ENCODE data around the gene KCNC2. TPM values are rescaled to one million over a fixed set of nuclear protein-coding genes. Genes with fewer than 3 reads are reported as not detected.

The KCNC2 gene
- total and polyA plus RNA-seq, 4 donors: 3.2 to 23.2 (median 14.6) TPM

- no peaks in the 10 kb centered on the region for H3K9me3 ChIP-seq (ENCODE audit: control insufficient read depth, insufficient read depth, low read length)
- H3K27ac ChIP-seq (ENCODE audit: low read depth, low read length): no peak overlapping the region
- peak in 3 of 6 donors; percentile 20 to 81 (median 51) for DNase-seq (ENCODE audit: low read depth in 4 of 6, low spot score in 6 of 6)
- no peaks in the 10 kb centered on the region for H3K27me3 ChIP-seq (ENCODE audit: control insufficient read depth, insufficient read depth, low read length)
- no peaks in the 10 kb centered on the region for H3K4me1 ChIP-seq (ENCODE audit: control insufficient read depth, insufficient read depth, low read length)
- no CpG with 5 or more reads among the region's 1 CpG for WGBS (ENCODE audit: insufficient coverage)
- H3K36me3 ChIP-seq (ENCODE audit: control insufficient read depth, insufficient read depth, low read length): no peaks in the 10 kb centered on the region
- no peak overlapping the region for H3K4me3 ChIP-seq (ENCODE audit: low read depth, low read length)
Measured at GRCh38 chr12:75135026-75135425, 74.6 kb downstream of the KCNC2 start.

GRCh38 chr12:75130811-75131210, 78.8 kb downstream of the KCNC2 start:
- Histone ChIP-seq H3K36me3 (ENCODE audit: control insufficient read depth, insufficient read depth, low read length) (no peaks in the 10 kb centered on the region), H3K27ac (ENCODE audit: low read depth, low read length) (no peak overlapping the region), H3K27me3 (ENCODE audit: control insufficient read depth, insufficient read depth, low read length) (no peaks in the 10 kb centered on the region), H3K4me3 (ENCODE audit: low read depth, low read length) (no peak overlapping the region), H3K4me1 (ENCODE audit: control insufficient read depth, insufficient read depth, low read length) (no peaks in the 10 kb centered on the region), H3K9me3 (ENCODE audit: control insufficient read depth, insufficient read depth, low read length) (no peaks in the 10 kb centered on the region)
- peak in 2 of 6 donors; percentile 37 to 63 for DNase-seq (ENCODE audit: low read depth in 4 of 6, low spot score in 6 of 6)
- no CpG with 5 or more reads among the region's 3 CpGs for WGBS (ENCODE audit: insufficient coverage)

- Histone ChIP-seq H3K4me3 (ENCODE audit: low read depth, low read length) (no peak overlapping the region), H3K27me3 (ENCODE audit: control insufficient read depth, insufficient read depth, low read length) (no peaks in the 10 kb centered on the region), H3K36me3 (ENCODE audit: control insufficient read depth, insufficient read depth, low read length) (no peaks in the 10 kb centered on the region), H3K4me1 (ENCODE audit: control insufficient read depth, insufficient read depth, low read length) (no peaks in the 10 kb centered on the region), H3K27ac (ENCODE audit: low read depth, low read length) (no peak overlapping the region), H3K9me3 (ENCODE audit: control insufficient read depth, insufficient read depth, low read length) (no peaks in the 10 kb centered on the region)
- no CpG with 5 or more reads among the region's 2 CpGs for WGBS (ENCODE audit: insufficient coverage)
- no peak for DNase-seq (ENCODE audit: low read depth in 4 of 6, low spot score in 6 of 6)
Measured at GRCh38 chr12:75129275-75129674, 80.4 kb downstream of the KCNC2 start.

GRCh38 chr12:75121036-75121705, 88.5 kb downstream of the KCNC2 start:
- WGBS (ENCODE audit: insufficient coverage): 25% methylated on average over 1 of the region's 2 CpGs
- no peaks in the 10 kb centered on the region for H3K36me3 ChIP-seq (ENCODE audit: control insufficient read depth, insufficient read depth, low read length)
- no peak overlapping the region for H3K4me3 ChIP-seq (ENCODE audit: low read depth, low read length)
- H3K27me3 ChIP-seq (ENCODE audit: control insufficient read depth, insufficient read depth, low read length): no peaks in the 10 kb centered on the region
- DNase-seq (ENCODE audit: low read depth in 4 of 6, low spot score in 6 of 6): peak in 1 of 6 donors; percentile 32
- no peak overlapping the region for H3K27ac ChIP-seq (ENCODE audit: low read depth, low read length)
- H3K4me1 ChIP-seq (ENCODE audit: control insufficient read depth, insufficient read depth, low read length): no peaks in the 10 kb centered on the region
- no peaks in the 10 kb centered on the region for H3K9me3 ChIP-seq (ENCODE audit: control insufficient read depth, insufficient read depth, low read length)

- no peak overlapping the region for H3K4me3 ChIP-seq (ENCODE audit: low read depth, low read length)
- no peaks in the 10 kb centered on the region for H3K4me1 ChIP-seq (ENCODE audit: control insufficient read depth, insufficient read depth, low read length)
- WGBS (ENCODE audit: insufficient coverage): 33% methylated on average over 1 of the region's 1 CpG
- no peaks in the 10 kb centered on the region for H3K27me3 ChIP-seq (ENCODE audit: control insufficient read depth, insufficient read depth, low read length)
- DNase-seq (ENCODE audit: low read depth in 4 of 6, low spot score in 6 of 6): peak in 5 of 6 donors; percentile 26 to 79 (median 44)
- no peaks in the 10 kb centered on the region for H3K36me3 ChIP-seq (ENCODE audit: control insufficient read depth, insufficient read depth, low read length)
- H3K27ac ChIP-seq (ENCODE audit: low read depth, low read length): no peak overlapping the region
- no peaks in the 10 kb centered on the region for H3K9me3 ChIP-seq (ENCODE audit: control insufficient read depth, insufficient read depth, low read length)
Measured at GRCh38 chr12:75120311-75120711, 89.3 kb downstream of the KCNC2 start.

- 28% methylated on average over 3 of the region's 5 CpGs for WGBS (ENCODE audit: insufficient coverage)
- Histone ChIP-seq H3K4me1 (ENCODE audit: control insufficient read depth, insufficient read depth, low read length) (no peaks in the 10 kb centered on the region), H3K36me3 (ENCODE audit: control insufficient read depth, insufficient read depth, low read length) (no peaks in the 10 kb centered on the region), H3K27ac (ENCODE audit: low read depth, low read length) (no peak overlapping the region), H3K9me3 (ENCODE audit: control insufficient read depth, insufficient read depth, low read length) (no peaks in the 10 kb centered on the region), H3K27me3 (ENCODE audit: control insufficient read depth, insufficient read depth, low read length) (no peaks in the 10 kb centered on the region), H3K4me3 (ENCODE audit: low read depth, low read length) (no peak overlapping the region)
- peak in 2 of 6 donors; percentile 27 to 53 for DNase-seq (ENCODE audit: low read depth in 4 of 6, low spot score in 6 of 6)
Measured at GRCh38 chr12:75116646-75117198, 92.9 kb downstream of the KCNC2 start.

GRCh38 chr12:75115748-75116147, 93.9 kb downstream of the KCNC2 start:
- DNase-seq (ENCODE audit: low read depth in 4 of 6, low spot score in 6 of 6): no peak
- H3K9me3 ChIP-seq (ENCODE audit: control insufficient read depth, insufficient read depth, low read length): no peaks in the 10 kb centered on the region
- no peaks in the 10 kb centered on the region for H3K4me1 ChIP-seq (ENCODE audit: control insufficient read depth, insufficient read depth, low read length)
- WGBS (ENCODE audit: insufficient coverage): no CpG with 5 or more reads among the region's 2 CpGs
- H3K27me3 ChIP-seq (ENCODE audit: control insufficient read depth, insufficient read depth, low read length): no peaks in the 10 kb centered on the region
- no peak overlapping the region for H3K27ac ChIP-seq (ENCODE audit: low read depth, low read length)
- H3K36me3 ChIP-seq (ENCODE audit: control insufficient read depth, insufficient read depth, low read length): no peaks in the 10 kb centered on the region
- H3K4me3 ChIP-seq (ENCODE audit: low read depth, low read length): no peak overlapping the region

- 97% methylated on average over 6 of the region's 6 CpGs for WGBS (ENCODE audit: insufficient coverage)
- DNase-seq (ENCODE audit: low read depth in 4 of 6, low spot score in 6 of 6): no peak
- Histone ChIP-seq H3K9me3 (ENCODE audit: control insufficient read depth, insufficient read depth, low read length) (no peaks in the 10 kb centered on the region), H3K27me3 (ENCODE audit: control insufficient read depth, insufficient read depth, low read length) (no peaks in the 10 kb centered on the region), H3K36me3 (ENCODE audit: control insufficient read depth, insufficient read depth, low read length) (no peaks in the 10 kb centered on the region), H3K4me3 (ENCODE audit: low read depth, low read length) (no peak overlapping the region), H3K27ac (ENCODE audit: low read depth, low read length) (no peak overlapping the region), H3K4me1 (ENCODE audit: control insufficient read depth, insufficient read depth, low read length) (no peaks in the 10 kb centered on the region)
Measured at GRCh38 chr12:75103822-75104221, 105.8 kb downstream of the KCNC2 start.

GRCh38 chr12:75101781-75102180, 107.9 kb downstream of the KCNC2 start:
- Histone ChIP-seq H3K27ac (ENCODE audit: low read depth, low read length) (no peak overlapping the region), H3K9me3 (ENCODE audit: control insufficient read depth, insufficient read depth, low read length) (no peaks in the 10 kb centered on the region), H3K36me3 (ENCODE audit: control insufficient read depth, insufficient read depth, low read length) (no peaks in the 10 kb centered on the region), H3K4me1 (ENCODE audit: control insufficient read depth, insufficient read depth, low read length) (no peaks in the 10 kb centered on the region), H3K27me3 (ENCODE audit: control insufficient read depth, insufficient read depth, low read length) (no peaks in the 10 kb centered on the region), H3K4me3 (ENCODE audit: low read depth, low read length) (no peak overlapping the region)
- peak in 1 of 6 donors; percentile 25 for DNase-seq (ENCODE audit: low read depth in 4 of 6, low spot score in 6 of 6)
- WGBS (ENCODE audit: insufficient coverage): 100% methylated on average over 2 of the region's 3 CpGs

GRCh38 chr12:75099210-75099609, 110.4 kb downstream of the KCNC2 start:
- Histone ChIP-seq H3K9me3 (ENCODE audit: control insufficient read depth, insufficient read depth, low read length) (no peaks in the 10 kb centered on the region), H3K27me3 (ENCODE audit: control insufficient read depth, insufficient read depth, low read length) (no peaks in the 10 kb centered on the region), H3K27ac (ENCODE audit: low read depth, low read length) (no peak overlapping the region), H3K36me3 (ENCODE audit: control insufficient read depth, insufficient read depth, low read length) (no peaks in the 10 kb centered on the region), H3K4me3 (ENCODE audit: low read depth, low read length) (no peak overlapping the region), H3K4me1 (ENCODE audit: control insufficient read depth, insufficient read depth, low read length) (no peaks in the 10 kb centered on the region)
- peak in 1 of 6 donors; percentile 30 for DNase-seq (ENCODE audit: low read depth in 4 of 6, low spot score in 6 of 6)

All from spinal cord (tissue), 10 donors.